Trophoblast cell (in vitro differentiated cells and primary cell): ENCODE results near the gene ATP8B3. TPM values are rescaled to one million over a fixed set of nuclear protein-coding genes. Genes with fewer than 3 reads are reported as not detected.

Experiments used
- DNase-seq, 2 donors: peaks; one replicate each; pipeline ENCODE4 v3.0.0-alpha.2; 2016
- H2AFZ ChIP-seq: 2 replicates; pipeline ENCODE4 v1.6.1; 2013; ENCODE audit warnings: low read length, moderate library complexity, mild to moderate bottlenecking; ENCODE audit not compliant: insufficient read depth, poor library complexity
- H2AK5ac ChIP-seq: 2 replicates; pipeline ENCODE4 v1.6.1; 2013; ENCODE audit warnings: mild to moderate bottlenecking, low read length
- H2BK120ac ChIP-seq: 2 replicates; pipeline ENCODE4 v1.6.1; 2013; ENCODE audit warnings: low read length, mild to moderate bottlenecking, moderate library complexity; ENCODE audit not compliant: insufficient read depth, poor library complexity
- H2BK12ac ChIP-seq: 2 replicates; pipeline ENCODE4 v1.6.1; 2013; ENCODE audit warnings: mild to moderate bottlenecking, low read length, moderate library complexity
- H2BK5ac ChIP-seq: 2 replicates; pipeline ENCODE4 v1.6.1; 2013; ENCODE audit warnings: low read length, low read depth, moderate library complexity, mild to moderate bottlenecking; ENCODE audit not compliant: poor library complexity
- H3K14ac ChIP-seq: 2 replicates; pipeline ENCODE4 v1.6.1; 2013; ENCODE audit warnings: mild to moderate bottlenecking, low read length
- H3K18ac ChIP-seq: 2 replicates; pipeline ENCODE4 v1.6.1; 2013; ENCODE audit warnings: mild to moderate bottlenecking, low read length
- H3K23ac ChIP-seq: 2 replicates; pipeline ENCODE4 v1.6.1; 2013; ENCODE audit warnings: low read length
- H3K27ac ChIP-seq: 2 replicates; pipeline ENCODE4 v1.5.1; 2013; ENCODE audit warnings: low read depth, mild to moderate bottlenecking, inconsistent platforms, low read length, moderate library complexity
- H3K27me3 ChIP-seq: 2 replicates; pipeline ENCODE4 v1.6.1; 2013; ENCODE audit warnings: inconsistent platforms, mild to moderate bottlenecking, low read length, moderate library complexity; ENCODE audit not compliant: insufficient read depth
- H3K36me3 ChIP-seq, 2 experiments: 1 replicate in 1 of 2; 2 replicates in 1 of 2; pipeline ENCODE4 v1.6.1; 2013; ENCODE audit warnings: low read length in 2 of 2, mild to moderate bottlenecking in 2 of 2, moderate library complexity in 1 of 2; ENCODE audit not compliant: insufficient read depth in 2 of 2, control insufficient read depth in 1 of 2
- H3K4ac ChIP-seq: 2 replicates; pipeline ENCODE4 v1.6.1; 2013; ENCODE audit warnings: low read depth, mild to moderate bottlenecking, low read length, moderate library complexity
- H3K4me1 ChIP-seq, 2 experiments: 1 replicate in 1 of 2; 2 replicates in 1 of 2; pipeline ENCODE4 v1.6.1; 2013; ENCODE audit warnings: low read length in 2 of 2, mild to moderate bottlenecking in 2 of 2, moderate library complexity in 1 of 2; ENCODE audit not compliant: insufficient read depth in 2 of 2, control insufficient read depth in 1 of 2
- H3K4me2 ChIP-seq: 2 replicates; pipeline ENCODE4 v1.6.1; 2013; ENCODE audit warnings: inconsistent platforms, mild to moderate bottlenecking, low read length, moderate library complexity
- H3K4me3 ChIP-seq: 2 replicates; pipeline ENCODE4 v1.5.1; 2013; ENCODE audit warnings: mild to moderate bottlenecking, low read depth, low read length, inconsistent platforms
- H3K79me1 ChIP-seq: one replicate; pipeline ENCODE4 v1.6.1; 2013; ENCODE audit warnings: low read length
- H3K79me2 ChIP-seq: 2 replicates; pipeline ENCODE4 v1.6.1; 2013; ENCODE audit warnings: low read length, mild to moderate bottlenecking; ENCODE audit not compliant: control insufficient read depth, insufficient read depth, poor library complexity
- H3K9ac ChIP-seq: 2 replicates; pipeline ENCODE4 v1.6.1; 2013; ENCODE audit warnings: mild to moderate bottlenecking, low read length
- H3K9me3 ChIP-seq: 2 replicates; pipeline ENCODE4 v1.6.1; 2013; ENCODE audit warnings: low read depth, mild to moderate bottlenecking, control low read depth, inconsistent platforms, low read length; ENCODE audit not compliant: insufficient read depth
- H4K12ac ChIP-seq: 2 replicates; pipeline ENCODE4 v1.6.1; 2013; ENCODE audit warnings: low read depth, mild to moderate bottlenecking, low read length, moderate library complexity
- H4K8ac ChIP-seq: 2 replicates; pipeline ENCODE4 v1.6.1; 2013; ENCODE audit warnings: low read depth, mild to moderate bottlenecking, low read length, moderate library complexity
- H4K91ac ChIP-seq: one replicate; pipeline ENCODE4 v1.6.1; 2013; ENCODE audit warnings: low read depth, mild to moderate bottlenecking, low read length, moderate library complexity
- WGBS: extraction: QIAGEN DNeasy Blood & Tissue Kit; methylation state at CpG from one replicate; pipeline ENCODE4 v1.1.7; 2013; ENCODE audit warnings: missing lambda C conversion rate; ENCODE audit not compliant: insufficient read length, insufficient coverage; ENCODE audit errors: extremely low coverage; 5-methylcytosine and 5-hydroxymethylcytosine counted together
- polyA plus RNA-seq: library from polyadenylated mRNA; stranded (reverse); fragments of 200-250 nt; gene quantifications from 2 replicates; pipeline ENCODE4 v1.2.3, GENCODE V29; 2013

The ATP8B3 gene, protein sequence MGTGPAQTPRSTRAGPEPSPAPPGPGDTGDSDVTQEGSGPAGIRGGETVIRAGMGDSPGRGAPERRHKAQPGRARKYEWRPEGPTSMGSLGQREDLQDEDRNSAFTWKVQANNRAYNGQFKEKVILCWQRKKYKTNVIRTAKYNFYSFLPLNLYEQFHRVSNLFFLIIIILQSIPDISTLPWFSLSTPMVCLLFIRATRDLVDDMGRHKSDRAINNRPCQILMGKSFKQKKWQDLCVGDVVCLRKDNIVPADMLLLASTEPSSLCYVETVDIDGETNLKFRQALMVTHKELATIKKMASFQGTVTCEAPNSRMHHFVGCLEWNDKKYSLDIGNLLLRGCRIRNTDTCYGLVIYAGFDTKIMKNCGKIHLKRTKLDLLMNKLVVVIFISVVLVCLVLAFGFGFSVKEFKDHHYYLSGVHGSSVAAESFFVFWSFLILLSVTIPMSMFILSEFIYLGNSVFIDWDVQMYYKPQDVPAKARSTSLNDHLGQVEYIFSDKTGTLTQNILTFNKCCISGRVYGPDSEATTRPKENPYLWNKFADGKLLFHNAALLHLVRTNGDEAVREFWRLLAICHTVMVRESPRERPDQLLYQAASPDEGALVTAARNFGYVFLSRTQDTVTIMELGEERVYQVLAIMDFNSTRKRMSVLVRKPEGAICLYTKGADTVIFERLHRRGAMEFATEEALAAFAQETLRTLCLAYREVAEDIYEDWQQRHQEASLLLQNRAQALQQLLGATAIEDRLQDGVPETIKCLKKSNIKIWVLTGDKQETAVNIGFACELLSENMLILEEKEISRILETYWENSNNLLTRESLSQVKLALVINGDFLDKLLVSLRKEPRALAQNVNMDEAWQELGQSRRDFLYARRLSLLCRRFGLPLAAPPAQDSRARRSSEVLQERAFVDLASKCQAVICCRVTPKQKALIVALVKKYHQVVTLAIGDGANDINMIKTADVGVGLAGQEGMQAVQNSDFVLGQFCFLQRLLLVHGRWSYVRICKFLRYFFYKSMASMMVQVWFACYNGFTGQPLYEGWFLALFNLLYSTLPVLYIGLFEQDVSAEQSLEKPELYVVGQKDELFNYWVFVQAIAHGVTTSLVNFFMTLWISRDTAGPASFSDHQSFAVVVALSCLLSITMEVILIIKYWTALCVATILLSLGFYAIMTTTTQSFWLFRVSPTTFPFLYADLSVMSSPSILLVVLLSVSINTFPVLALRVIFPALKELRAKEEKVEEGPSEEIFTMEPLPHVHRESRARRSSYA (N-terminal part only)
- polyA plus RNA-seq, result 0.94 and 0.97 TPM in 2 replicates

- H4K91ac ChIP-seq, result peak within 1 kb of the TSS; percentile 36
- H2AFZ ChIP-seq, result peak within 1 kb of the TSS; percentile 57
- H3K9ac ChIP-seq, result peak within 1 kb of the TSS; percentile 10
- peak within 1 kb of the TSS; percentile 88 for H3K4me2 ChIP-seq
- H3K14ac ChIP-seq, result no peak within 1 kb of the TSS
- no peak for DNase-seq
- no peaks in the 10 kb centered on the region for H3K79me2 ChIP-seq
- no peaks in the 10 kb centered on the region for H3K9me3 ChIP-seq
- no peak within 1 kb of the TSS for H2BK120ac ChIP-seq
- no peak within 1 kb of the TSS for H3K23ac ChIP-seq
- H4K12ac ChIP-seq, result peak within 1 kb of the TSS; percentile 31
- H3K79me1 ChIP-seq, result no peaks in the 10 kb centered on the region
- no peak within 1 kb of the TSS for H3K4ac ChIP-seq
- peak within 1 kb of the TSS; percentile 63 for H4K8ac ChIP-seq
- peaks cover 23% of the 10 kb centered on the region in 2 experiments for H3K36me3 ChIP-seq
- H3K27me3 ChIP-seq, result no peaks in the 10 kb centered on the region
- peak within 1 kb of the TSS; percentile 37 for H3K18ac ChIP-seq
- H2AK5ac ChIP-seq, result no peak within 1 kb of the TSS
- no peak within 1 kb of the TSS for H2BK12ac ChIP-seq
- H2BK5ac ChIP-seq, result no peak within 1 kb of the TSS
- peaks cover 0 to 14% of the 10 kb centered on the region in 2 experiments for H3K4me1 ChIP-seq
- H3K27ac ChIP-seq, result no peak within 1 kb of the TSS
- peak within 1 kb of the TSS; percentile 62 for H3K4me3 ChIP-seq
- WGBS, result no CpG with 5 or more reads among the region's 48 CpGs
Measured at GRCh38 chr19:1811942-1812425, at the start of gene ATP8B3. TSS of gene ATP8B3 (minus strand) at chr19:1812276. CDS start at chr19:1811736, 540 bp downstream.

- Histone ChIP-seq H3K14ac (no peak overlapping the region), H3K4me3 (peak overlapping the region; percentile 84), H2BK12ac (no peak overlapping the region), H3K79me2 (peaks cover 9% of the 10 kb centered on the region), H3K4ac (peak overlapping the region; percentile 35), H3K4me2 (peak overlapping the region; percentile 94), H2BK120ac (no peak overlapping the region), H3K27ac (no peak overlapping the region), H3K23ac (no peak overlapping the region), H3K9ac (peak overlapping the region; percentile 6), H2BK5ac (no peak overlapping the region), H3K18ac (no peak overlapping the region), H2AFZ (no peak overlapping the region), H3K79me1 (peaks cover 12% of the 10 kb centered on the region), H2AK5ac (no peak overlapping the region), H4K8ac (no peak overlapping the region), H4K12ac (no peak overlapping the region), H3K36me3 (no peaks in the 10 kb centered on the region), H4K91ac (no peak overlapping the region), H3K9me3 (no peaks in the 10 kb centered on the region), H3K4me1 (peaks cover 25 to 31% of the 10 kb centered on the region in 2 experiments), H3K27me3 (peaks cover 10% of the 10 kb centered on the region)
- DNase-seq, result peak in 1 of 2 donors; percentile 44
- WGBS, result no CpG with 5 or more reads among the region's 23 CpGs
Measured at GRCh38 chr19:1861599-1862031, 49.5 kb upstream of the ATP8B3 start.

DNA sequence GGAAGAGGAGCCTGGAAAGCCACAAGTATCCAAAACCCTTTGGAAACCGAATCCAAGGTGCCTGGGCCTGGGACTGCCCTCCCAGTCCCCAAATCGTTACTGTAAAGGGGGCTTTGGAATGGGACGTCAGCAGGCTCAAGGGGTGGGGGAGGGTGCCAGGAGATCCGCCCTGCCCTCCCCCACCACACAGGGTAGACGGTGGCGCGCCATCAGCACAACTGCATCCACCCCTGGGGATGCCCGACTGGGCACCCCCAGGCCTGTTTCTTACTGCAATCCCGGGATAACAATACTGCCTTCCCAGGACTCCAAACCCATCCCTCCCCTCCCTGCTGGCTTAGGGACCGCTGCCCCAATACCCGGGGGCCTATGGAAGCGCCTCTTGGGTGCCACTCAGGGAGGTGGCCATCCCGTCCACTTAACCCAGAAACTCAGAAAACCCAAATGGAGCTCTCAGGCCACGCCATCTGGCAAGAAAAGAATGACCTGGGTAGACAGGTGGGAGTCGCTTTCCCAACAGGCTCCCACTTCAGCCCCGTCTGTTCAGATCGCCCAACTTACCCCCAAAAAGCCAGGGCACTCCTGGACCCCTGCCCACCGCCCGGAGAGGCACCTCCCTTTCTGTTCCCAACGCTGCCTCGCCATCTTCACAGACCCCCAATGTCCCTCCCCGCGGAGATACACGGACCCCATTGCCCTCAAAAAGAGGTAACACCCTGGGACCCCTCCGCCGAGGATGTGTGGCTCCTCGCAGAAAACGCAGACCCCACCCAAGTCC lies 48.9 kb upstream of the ATP8B3 start:
- H3K18ac ChIP-seq, result no peak overlapping the region
- no CpG with 5 or more reads among the region's 28 CpGs for WGBS
- no peak overlapping the region for H2BK120ac ChIP-seq
- no peak overlapping the region for H2AFZ ChIP-seq
- H3K14ac ChIP-seq, result no peak overlapping the region
- no peak overlapping the region for H2BK12ac ChIP-seq
- H4K12ac ChIP-seq, result no peak overlapping the region
- no peak overlapping the region for H4K8ac ChIP-seq
- H3K4ac ChIP-seq, result no peak overlapping the region
- H3K4me1 ChIP-seq, result peaks cover 28 to 31% of the 10 kb centered on the region in 2 experiments
- no peaks in the 10 kb centered on the region for H3K9me3 ChIP-seq
- H2AK5ac ChIP-seq, result no peak overlapping the region
- H3K27me3 ChIP-seq, result peaks cover 10% of the 10 kb centered on the region
- no peaks in the 10 kb centered on the region for H3K36me3 ChIP-seq
- no peak for DNase-seq
- H3K4me3 ChIP-seq, result no peak overlapping the region
- H3K9ac ChIP-seq, result no peak overlapping the region
- peaks cover 9% of the 10 kb centered on the region for H3K79me2 ChIP-seq
- peaks cover 12% of the 10 kb centered on the region for H3K79me1 ChIP-seq
- H2BK5ac ChIP-seq, result no peak overlapping the region
- H3K4me2 ChIP-seq, result peak overlapping the region; percentile 94
- no peak overlapping the region for H4K91ac ChIP-seq
- no peak overlapping the region for H3K27ac ChIP-seq
- no peak overlapping the region for H3K23ac ChIP-seq
